Mononuclear cell (primary cell): ENCODE data around the gene EPHB1. TPM values are rescaled to one million over a fixed set of nuclear protein-coding genes. Genes with fewer than 3 reads are reported as not detected.

Experiments used
- H3K27me3 ChIP-seq: 2 replicates; pipeline ENCODE4 v1.6.0; 2011; ENCODE audit warnings: low read length, control low read depth; ENCODE audit not compliant: insufficient read depth
- H3K4me1 ChIP-seq: 2 replicates; pipeline ENCODE4 v1.5.1; 2011; ENCODE audit warnings: mild to moderate bottlenecking, low read length, control low read depth; ENCODE audit not compliant: insufficient read depth
- H3K4me3 ChIP-seq: 2 replicates; pipeline ENCODE4 v1.5.1; 2011; ENCODE audit warnings: mild to moderate bottlenecking, low read length, moderate library complexity
- H3K9me3 ChIP-seq: 2 replicates; pipeline ENCODE4 v1.5.1; 2011; ENCODE audit warnings: low read depth, mild to moderate bottlenecking, control low read depth, low read length
- total RNA-seq: library from RNA; depleted of rRNA; stranded (reverse); fragments of >200 nt; gene quantifications from one replicate; pipeline ENCODE4 v1.2.3, GENCODE V29; 2012

The EPHB1 gene
- total RNA-seq, 1 donor: 0.63 TPM

GRCh38 chr3:134797057-134797740 lies 2.1 kb downstream of the EPHB1 start:
- Histone ChIP-seq H3K4me3 (no peak overlapping the region), H3K4me1 (peaks cover 11% of the 10 kb centered on the region), H3K27me3 (peaks cover 43% of the 10 kb centered on the region), H3K9me3 (no peaks in the 10 kb centered on the region)

- no peaks in the 10 kb centered on the region for H3K9me3 ChIP-seq
- peaks cover 43% of the 10 kb centered on the region for H3K27me3 ChIP-seq
- H3K4me3 ChIP-seq: no peak overlapping the region
- peaks cover 11% of the 10 kb centered on the region for H3K4me1 ChIP-seq
These were observed 2.8 kb downstream of the EPHB1 start for GRCh38 chr3:134797741-134798451.

- Histone ChIP-seq H3K27me3 (peaks cover 43% of the 10 kb centered on the region), H3K4me1 (peaks cover 11% of the 10 kb centered on the region), H3K9me3 (no peaks in the 10 kb centered on the region), H3K4me3 (no peak overlapping the region)
These were observed 3.7 kb downstream of the EPHB1 start for GRCh38 chr3:134798681-134799311.

GRCh38 chr3:134799393-134799792 lies 4.3 kb downstream of the EPHB1 start:
- no peak overlapping the region for H3K4me3 ChIP-seq
- peaks cover 43% of the 10 kb centered on the region for H3K27me3 ChIP-seq
- H3K9me3 ChIP-seq: no peaks in the 10 kb centered on the region
- peaks cover 11% of the 10 kb centered on the region for H3K4me1 ChIP-seq

- no peak overlapping the region for H3K4me3 ChIP-seq
- H3K27me3 ChIP-seq: peaks cover 24% of the 10 kb centered on the region
- no peaks in the 10 kb centered on the region for H3K4me1 ChIP-seq
- H3K9me3 ChIP-seq: no peaks in the 10 kb centered on the region
These were observed 6.3 kb downstream of the EPHB1 start for GRCh38 chr3:134801204-134801958.

GRCh38 chr3:134802428-134803050 lies 7.5 kb downstream of the EPHB1 start:
- Histone ChIP-seq H3K27me3 (peaks cover 12% of the 10 kb centered on the region), H3K4me3 (no peak overlapping the region)

GRCh38 chr3:134803051-134803505 lies 8.0 kb downstream of the EPHB1 start:
- peaks cover 7% of the 10 kb centered on the region for H3K27me3 ChIP-seq
- H3K4me3 ChIP-seq: no peak overlapping the region
- no peaks in the 10 kb centered on the region for H3K4me1 ChIP-seq
- H3K9me3 ChIP-seq: no peaks in the 10 kb centered on the region

More at GRCh38 chr3:134802428-134803050, 7.5 kb downstream of the EPHB1 start:
- Histone ChIP-seq H3K9me3 (no peaks in the 10 kb centered on the region), H3K4me1 (no peaks in the 10 kb centered on the region)

GRCh38 chr3:134803652-134804051 lies 8.6 kb downstream of the EPHB1 start:
- Histone ChIP-seq H3K4me1 (no peaks in the 10 kb centered on the region), H3K27me3 (peaks cover 3% of the 10 kb centered on the region), H3K9me3 (no peaks in the 10 kb centered on the region), H3K4me3 (no peak overlapping the region)

- H3K4me3 ChIP-seq: no peak overlapping the region
- H3K27me3 ChIP-seq: no peaks in the 10 kb centered on the region
- no peaks in the 10 kb centered on the region for H3K9me3 ChIP-seq
- no peaks in the 10 kb centered on the region for H3K4me1 ChIP-seq
These were observed 9.7 kb downstream of the EPHB1 start for GRCh38 chr3:134804508-134805480.

- H3K4me1 ChIP-seq: no peaks in the 10 kb centered on the region
- no peaks in the 10 kb centered on the region for H3K9me3 ChIP-seq
- H3K4me3 ChIP-seq: no peak overlapping the region
- no peaks in the 10 kb centered on the region for H3K27me3 ChIP-seq
These were observed 12.1 kb downstream of the EPHB1 start for GRCh38 chr3:134807189-134807588.

GRCh38 chr3:134808835-134809234 lies 13.8 kb downstream of the EPHB1 start:
- Histone ChIP-seq H3K4me1 (no peaks in the 10 kb centered on the region), H3K9me3 (no peaks in the 10 kb centered on the region), H3K4me3 (no peak overlapping the region), H3K27me3 (no peaks in the 10 kb centered on the region)

- Histone ChIP-seq H3K4me1 (no peaks in the 10 kb centered on the region), H3K27me3 (no peaks in the 10 kb centered on the region), H3K9me3 (no peaks in the 10 kb centered on the region), H3K4me3 (no peak overlapping the region)
These were observed 14.5 kb downstream of the EPHB1 start for GRCh38 chr3:134809427-134810051.

- no peaks in the 10 kb centered on the region for H3K27me3 ChIP-seq
- no peaks in the 10 kb centered on the region for H3K4me1 ChIP-seq
- no peaks in the 10 kb centered on the region for H3K9me3 ChIP-seq
- H3K4me3 ChIP-seq: no peak overlapping the region
These were observed 15.0 kb downstream of the EPHB1 start for GRCh38 chr3:134810052-134810435.
